ENCODE results near the gene SRPX2. TPM values are rescaled to one million over a fixed set of nuclear protein-coding genes. Genes with fewer than 3 reads are reported as not detected.

The SRPX2 gene
- total RNA-seq, 2 experiments from 2014 or later, result not detected

- TF ChIP-seq CTCF (conservative IDR thresholded peaks at IDR 0.05; ENCODE audit: low read length) (no peak), EZH2phosphoT487 (IDR thresholded peaks at IDR 0.05; ENCODE audit: borderline replicate concordance, low read depth, low read length) (no peak)
- Histone ChIP-seq H3K9me2 (ENCODE audit: insufficient read depth, low read length) (no peaks in the 10 kb centered on the region), H3K36me3 (ENCODE audit: insufficient read depth, low read length) (no peaks in the 10 kb centered on the region), H3K27ac (ENCODE audit: low read depth, low read length, poor library complexity, severe bottlenecking) (no peak overlapping the region), H3K9me3 (ENCODE audit: low read length) (no peaks in the 10 kb centered on the region), H3K79me2 (ENCODE audit: insufficient read depth, low read depth, low read length) (no peaks in the 10 kb centered on the region), H3K4me1 (ENCODE audit: insufficient read depth, low read length, poor library complexity, severe bottlenecking) (no peaks in the 10 kb centered on the region), H3K4me2 (ENCODE audit: low read length) (no peak overlapping the region), H4K20me1 (ENCODE audit: insufficient read depth, low read length) (no peaks in the 10 kb centered on the region), H3K4me3 (ENCODE audit: low read depth, low read length, poor library complexity, severe bottlenecking) (no peak overlapping the region), H2AFZ (ENCODE audit: low read length) (no peak overlapping the region)
- no peak for DNase-seq (ENCODE audit: low spot score)
- no TSS peak for BruUV-seq (replicated peaks)
- CTCF ChIA-PET (ENCODE audit: unreplicated experiment), result no interaction called here
- intact Hi-C loops (cut with micrococcal nuclease; ENCODE audit: unreplicated experiment), result no loop called here
- POLR2A ChIA-PET, result no interaction called here
Measured at GRCh38 chrX:100606753-100607152, 37.2 kb upstream of the SRPX2 start.

- Histone ChIP-seq H3K4me3 (ENCODE audit: low read depth, low read length, poor library complexity, severe bottlenecking) (no peak overlapping the region), H3K9me3 (ENCODE audit: low read length) (no peaks in the 10 kb centered on the region), H4K20me1 (ENCODE audit: insufficient read depth, low read length) (no peaks in the 10 kb centered on the region), H3K4me1 (ENCODE audit: insufficient read depth, low read length, poor library complexity, severe bottlenecking) (no peaks in the 10 kb centered on the region), H2AFZ (ENCODE audit: low read length) (no peak overlapping the region), H3K4me2 (ENCODE audit: low read length) (no peak overlapping the region), H3K36me3 (ENCODE audit: insufficient read depth, low read length) (no peaks in the 10 kb centered on the region), H3K27ac (ENCODE audit: low read depth, low read length, poor library complexity, severe bottlenecking) (no peak overlapping the region), H3K9me2 (ENCODE audit: insufficient read depth, low read length) (no peaks in the 10 kb centered on the region), H3K79me2 (ENCODE audit: insufficient read depth, low read depth, low read length) (no peaks in the 10 kb centered on the region)
- ChIA-PET POLR2A (interaction anchor here (0.5 kb wide), 1 partner anchor 275 kb away, joined by 4 read pairs; no protein-coding TSS in a partner anchor), CTCF (ENCODE audit: unreplicated experiment) (no interaction called here)
- BruUV-seq (replicated peaks), result no TSS peak
- intact Hi-C loops (cut with micrococcal nuclease; ENCODE audit: unreplicated experiment), result no loop called here
- DNase-seq (ENCODE audit: low spot score), result no peak
- TF ChIP-seq CTCF (conservative IDR thresholded peaks at IDR 0.05; ENCODE audit: low read length) (no peak), EZH2phosphoT487 (IDR thresholded peaks at IDR 0.05; ENCODE audit: borderline replicate concordance, low read depth, low read length) (no peak)
Measured at GRCh38 chrX:100609591-100609990, 34.4 kb upstream of the SRPX2 start.

GRCh38 chrX:100611951-100612350, 32.0 kb upstream of the SRPX2 start:
- TF ChIP-seq EZH2phosphoT487 (IDR thresholded peaks at IDR 0.05; ENCODE audit: borderline replicate concordance, low read depth, low read length), result no peak
- TF ChIP-seq CTCF (conservative IDR thresholded peaks at IDR 0.05; ENCODE audit: low read length), result no peak
- ChIA-PET POLR2A (no interaction called here), CTCF (ENCODE audit: unreplicated experiment) (no interaction called here)
- BruUV-seq (replicated peaks), result no TSS peak
- Histone ChIP-seq H3K4me3 (ENCODE audit: low read depth, low read length, poor library complexity, severe bottlenecking) (no peak overlapping the region), H2AFZ (ENCODE audit: low read length) (no peak overlapping the region), H3K36me3 (ENCODE audit: insufficient read depth, low read length) (no peaks in the 10 kb centered on the region), H3K4me2 (ENCODE audit: low read length) (no peak overlapping the region), H3K27ac (ENCODE audit: low read depth, low read length, poor library complexity, severe bottlenecking) (no peak overlapping the region), H3K79me2 (ENCODE audit: insufficient read depth, low read depth, low read length) (no peaks in the 10 kb centered on the region), H3K9me3 (ENCODE audit: low read length) (no peaks in the 10 kb centered on the region), H3K9me2 (ENCODE audit: insufficient read depth, low read length) (no peaks in the 10 kb centered on the region), H3K4me1 (ENCODE audit: insufficient read depth, low read length, poor library complexity, severe bottlenecking) (no peaks in the 10 kb centered on the region), H4K20me1 (ENCODE audit: insufficient read depth, low read length) (no peaks in the 10 kb centered on the region)
- DNase-seq (ENCODE audit: low spot score), result no peak
- intact Hi-C loops (cut with micrococcal nuclease; ENCODE audit: unreplicated experiment), result no loop called here
